Stimulated activated CD8-positive, alpha-beta memory T cell treated with anti-CD3 and anti-CD28 coated beads, Interleukin-2, amount 100 ng/mL, for 48 hours (primary cell): Measurements from ENCODE around the gene ADIG.
"Not testable (repeated sequence)": the region's sequence is repeated elsewhere in the genome, so short reads cannot be mapped to it uniquely, and the experiment has no call there.

Experiments used
- DNase-seq, 2 donors: peaks; one replicate each; pipeline ENCODE4 v3.0.0-alpha.2; 2020; ENCODE audit warnings: low read depth in 2 of 2

ADIG gene

GRCh38 chr20:38569747-38570525 lies 11.1 kb upstream of the ADIG start:
- DNase-seq: no peak

DNA sequence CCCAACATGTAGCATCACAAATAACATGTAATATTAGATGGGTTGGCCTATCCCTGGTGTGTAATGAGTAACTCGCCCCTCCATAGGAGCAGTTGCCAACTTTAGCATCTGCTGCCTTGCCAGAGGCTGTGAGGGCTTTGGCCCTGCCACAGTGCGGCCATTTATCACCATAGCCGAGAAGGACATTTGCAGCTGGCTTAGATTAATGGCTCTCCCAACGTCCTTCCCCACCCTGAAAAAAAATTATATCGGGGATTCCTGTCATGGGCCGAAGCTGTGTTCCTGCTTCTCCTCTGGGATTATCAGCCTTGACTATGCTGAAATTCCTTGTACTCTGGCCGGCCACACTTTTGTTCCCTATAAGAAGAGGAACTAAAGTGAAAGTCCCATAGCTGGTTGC lies 7.6 kb upstream of the ADIG start:
- no peak for DNase-seq

DNA sequence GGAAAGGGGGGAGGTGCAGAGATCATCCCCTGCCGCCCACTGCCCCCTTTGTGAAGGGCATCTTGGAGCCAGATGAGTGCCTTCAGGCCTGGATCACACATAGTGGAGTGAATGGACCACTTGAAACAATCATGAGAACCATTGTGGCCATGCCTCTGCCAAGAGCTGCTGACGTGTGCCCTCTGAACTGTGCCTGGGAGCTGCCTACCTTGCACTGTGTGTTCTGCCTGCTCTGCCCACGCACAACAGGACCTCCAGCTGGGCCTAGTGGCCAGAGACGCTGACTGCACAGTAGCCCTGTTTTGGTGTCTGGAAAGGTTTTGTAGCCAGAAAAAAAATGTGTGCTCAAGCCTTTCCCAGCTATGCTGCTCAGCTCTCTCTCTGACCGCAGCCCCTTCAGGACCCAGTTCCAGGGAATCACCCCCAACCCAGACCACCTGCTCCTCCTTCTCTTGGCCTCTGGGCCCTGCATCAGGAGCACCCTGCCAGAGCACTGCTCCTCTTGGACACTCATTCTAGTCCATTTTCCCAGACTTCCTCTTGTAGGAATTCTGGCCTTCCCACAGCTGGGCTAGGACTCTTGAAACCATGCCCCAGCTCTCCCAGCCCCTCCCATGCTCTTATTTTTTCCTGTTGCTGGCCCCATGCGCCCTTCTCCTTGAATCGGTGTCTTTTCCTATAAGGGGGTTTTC lies 1.6 kb upstream of the ADIG start:
- DNase-seq: no peak

- no peak for DNase-seq
Measured at GRCh38 chr20:38579921-38580320, 1.1 kb upstream of the ADIG start.

DNA sequence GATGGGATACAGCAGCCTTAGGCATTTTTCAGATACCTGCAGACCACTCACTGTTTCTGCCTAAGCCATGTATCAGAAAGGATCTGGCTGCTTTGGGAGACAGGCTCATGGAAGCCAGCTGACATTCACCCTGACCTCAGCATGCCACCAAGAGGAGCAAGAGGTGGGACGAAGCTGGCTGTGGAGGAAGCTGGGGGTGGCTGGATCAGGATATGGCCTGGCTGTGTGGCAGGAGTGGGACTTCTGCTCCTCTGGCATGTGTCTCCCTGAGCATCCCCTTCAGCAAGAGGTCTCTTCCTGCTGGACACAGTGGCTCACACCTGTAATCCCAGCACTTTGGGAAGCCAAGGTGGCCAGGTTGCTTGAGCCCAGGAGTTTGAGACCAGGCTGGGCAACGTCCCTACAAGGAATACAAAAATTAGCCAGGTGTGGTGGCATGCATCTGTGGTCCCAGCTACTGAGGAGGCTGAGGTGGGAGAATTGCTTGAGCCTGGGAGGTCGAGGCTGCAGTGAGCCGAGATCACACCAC lies 897 bp downstream of the ADIG start:
- DNase-seq: no peak

GRCh38 chr20:38583306-38583705 lies 2.3 kb downstream of the ADIG start:
- no peak for DNase-seq

DNA sequence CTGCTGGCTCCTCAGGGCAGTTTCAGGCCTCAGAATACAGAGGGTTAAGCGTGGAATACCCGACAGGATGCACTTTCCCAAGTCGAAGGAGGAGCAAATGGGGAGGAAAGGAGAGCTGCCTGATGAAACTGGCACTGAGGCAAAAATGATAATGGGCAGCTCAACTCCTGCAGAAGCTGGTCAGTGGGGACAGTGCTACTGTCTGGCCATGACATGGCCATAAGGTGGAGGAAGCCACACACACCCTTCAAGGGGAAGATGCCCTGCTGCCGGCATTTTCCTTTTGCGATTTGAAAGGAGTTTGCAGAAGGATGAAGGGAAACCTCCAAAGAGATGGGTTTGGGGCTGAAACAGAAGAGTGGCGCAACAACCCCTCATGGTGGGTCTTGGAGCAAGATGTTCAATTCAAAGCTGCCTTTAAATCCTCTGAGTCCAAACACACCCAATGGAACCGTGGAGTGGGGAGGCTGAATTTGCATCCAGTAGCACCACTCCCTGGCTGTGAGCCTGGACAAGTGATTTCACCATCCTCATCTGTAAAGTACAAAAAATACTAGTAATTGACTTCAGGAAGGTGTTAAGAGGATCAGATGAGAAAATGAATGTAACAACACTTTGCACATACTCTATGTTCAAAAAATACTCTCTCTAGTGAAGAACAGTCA lies 3.2 kb downstream of the ADIG start:
- no peak for DNase-seq

DNA sequence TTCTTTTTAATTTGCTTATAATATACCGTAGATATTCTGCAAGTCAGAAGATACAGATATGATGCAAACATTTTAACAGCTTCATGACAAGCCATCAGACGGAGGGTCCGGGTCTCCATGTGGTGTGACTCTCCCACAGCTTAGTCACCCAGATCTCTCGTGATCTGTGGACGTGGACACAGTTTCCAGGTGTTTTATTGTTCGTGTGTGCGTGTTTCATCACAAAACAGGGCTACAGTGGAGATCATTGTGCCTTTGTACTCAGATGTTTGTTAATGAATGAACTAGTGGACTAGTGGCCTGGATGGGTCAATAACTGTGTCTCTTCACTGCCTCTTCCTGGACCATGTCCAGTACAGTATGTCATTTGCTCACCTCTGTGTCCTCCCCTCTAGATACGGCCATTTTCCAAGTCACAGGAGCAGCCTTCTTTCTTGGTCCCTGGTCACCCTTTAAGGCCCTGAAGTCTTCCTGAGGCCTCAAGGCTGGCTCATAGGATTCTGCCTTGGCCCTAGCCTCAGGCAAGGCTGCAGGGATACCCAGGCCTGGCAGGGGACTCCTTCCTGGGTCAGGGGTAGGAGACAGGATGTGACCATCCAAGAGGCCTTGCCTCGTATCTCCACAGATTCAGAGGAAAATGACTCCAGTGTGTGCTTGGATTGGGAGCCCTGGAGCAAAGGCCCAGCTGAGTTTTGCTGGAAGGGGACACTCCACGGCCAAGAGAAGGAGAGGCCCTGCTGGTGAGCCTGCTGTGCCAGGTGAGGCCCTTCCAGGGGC lies 4.6 kb downstream of the ADIG start:
- no peak for DNase-seq

- DNase-seq: no peak
Measured at GRCh38 chr20:38586181-38586525, 5.2 kb downstream of the ADIG start.

DNA sequence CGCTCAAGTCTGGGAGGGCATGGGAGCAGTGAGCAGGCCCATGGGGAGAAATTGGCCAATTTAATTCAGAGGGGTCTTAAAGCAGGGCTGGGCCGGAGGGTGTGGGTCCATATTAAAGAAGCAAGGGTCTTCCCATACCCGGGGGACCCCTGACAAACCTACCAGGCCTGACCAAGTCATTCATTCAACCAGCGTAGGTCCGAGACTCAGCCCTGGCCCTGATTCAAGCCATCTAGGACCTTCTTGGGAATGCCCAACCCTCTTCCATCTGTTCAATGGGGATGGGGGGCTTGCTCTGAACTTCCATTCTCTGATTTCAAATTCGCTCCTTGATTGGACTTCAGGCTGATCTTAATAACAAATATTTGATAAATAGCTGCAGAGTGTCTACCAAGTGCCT lies 7.3 kb downstream of the ADIG start:
- no peak for DNase-seq

DNA sequence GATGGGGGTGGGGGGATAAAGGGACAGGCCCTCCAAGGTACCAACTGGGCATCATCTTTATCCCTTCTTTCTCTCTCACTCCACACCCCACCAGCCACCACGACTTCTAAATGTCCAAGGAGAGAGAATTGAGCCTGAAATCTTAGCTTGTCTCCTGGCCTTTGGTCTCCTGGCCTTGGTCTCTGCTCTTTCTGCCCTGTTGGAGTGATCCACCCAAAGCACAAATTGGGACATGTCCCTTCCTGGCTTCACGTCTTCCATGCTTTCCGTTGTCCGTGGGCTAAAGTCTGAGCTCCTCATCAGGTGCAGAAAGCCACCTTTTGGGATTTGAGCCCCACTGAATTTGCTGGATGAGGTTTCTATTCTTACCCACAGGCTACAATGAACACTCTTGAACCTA lies 8.4 kb downstream of the ADIG start:
- no peak for DNase-seq

GRCh38 chr20:38589967-38590675 lies 9.1 kb downstream of the ADIG start:
- DNase-seq: no peak

- DNase-seq: no peak
Measured at GRCh38 chr20:38590676-38591473, 9.9 kb downstream of the ADIG start.

GRCh38 chr20:38591474-38592410 lies 10.7 kb downstream of the ADIG start:
- no peak for DNase-seq

GRCh38 chr20:38592411-38592790 lies 11.4 kb downstream of the ADIG start:
- DNase-seq: not testable (repeated sequence)

GRCh38 chr20:38594281-38594680 lies 13.3 kb downstream of the ADIG start:
- not testable (repeated sequence) for DNase-seq

DNA sequence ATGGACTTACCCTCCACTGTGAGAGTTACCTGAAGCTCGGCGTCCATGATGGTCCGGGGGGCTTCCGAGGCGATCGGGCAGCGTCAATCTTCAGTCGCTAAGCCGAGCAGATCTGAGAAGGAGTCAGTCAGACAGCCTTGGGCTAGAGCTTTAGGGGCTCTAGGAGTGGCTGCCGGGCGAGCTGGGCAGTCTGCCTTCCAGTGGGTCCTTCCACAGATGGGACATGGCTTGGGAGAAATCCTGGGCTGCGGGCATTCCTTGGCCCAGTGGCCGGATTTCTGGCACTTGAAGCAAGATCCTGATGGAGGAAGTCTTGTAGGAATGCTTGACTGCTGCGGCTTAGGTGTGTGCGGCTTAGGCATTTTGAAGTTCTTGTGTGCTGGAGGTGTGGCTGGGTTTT lies 14.9 kb downstream of the ADIG start:
- DNase-seq: not testable (repeated sequence)

- DNase-seq: no peak
Measured at GRCh38 chr20:38599410-38599882, 18.4 kb downstream of the ADIG start.

GRCh38 chr20:38600057-38600456 lies 19.1 kb downstream of the ADIG start:
- no peak for DNase-seq
